Progenitor cell of endocrine pancreas (in vitro differentiated cells): Measurements from ENCODE around the gene SUPT5H. TPM values are rescaled to one million over a fixed set of nuclear protein-coding genes. Genes with fewer than 3 reads are reported as not detected.

Source experiments
- DNase-seq: peaks from one replicate; pipeline ENCODE4 v3.0.0; 2021; ENCODE audit warnings: low spot score; ENCODE audit not compliant: unreplicated experiment
- H3K27ac Mint-ChIP-seq: 2 replicates; pipeline ENCODE4 v1.8.0; 2021; ENCODE audit warnings: mild to moderate bottlenecking, moderate library complexity, mixed read lengths
- H3K27me3 Mint-ChIP-seq: 2 replicates; pipeline ENCODE4 v1.8.0; 2021; ENCODE audit warnings: mixed read lengths
- H3K36me3 Mint-ChIP-seq: 2 replicates; pipeline ENCODE4 v1.8.0; 2022; ENCODE audit warnings: mixed read lengths; ENCODE audit not compliant: insufficient read depth
- H3K4me1 Mint-ChIP-seq: 2 replicates; pipeline ENCODE4 v1.8.0; 2021; ENCODE audit warnings: low read depth, mixed read lengths
- H3K4me3 Mint-ChIP-seq: 2 replicates; pipeline ENCODE4 v1.8.0; 2021; ENCODE audit warnings: low read depth, mild to moderate bottlenecking, moderate library complexity, mixed read lengths
- H3K9me3 Mint-ChIP-seq: 2 replicates; pipeline ENCODE4 v1.8.0; 2021; ENCODE audit warnings: low read depth, mixed read lengths
- total RNA-seq: library from RNA; stranded (reverse); gene quantifications from 2 replicates; pipeline ENCODE4 v1.2.1, GENCODE V29; 2021
- TF ChIP-seq, protein P1 (sequence below): fragments of 200-600 bp; sonication (generic); IDR thresholded peaks from one replicate; pipeline ENCODE4 v1.5.0; 2021; ENCODE audit warnings: antibody characterized with exemption, mild to moderate bottlenecking; ENCODE audit not compliant: unreplicated experiment

The SUPT5H gene
- total RNA-seq, 1 donor from 2014 or later, result 171 TPM

- TF ChIP-seq, protein P1, sequence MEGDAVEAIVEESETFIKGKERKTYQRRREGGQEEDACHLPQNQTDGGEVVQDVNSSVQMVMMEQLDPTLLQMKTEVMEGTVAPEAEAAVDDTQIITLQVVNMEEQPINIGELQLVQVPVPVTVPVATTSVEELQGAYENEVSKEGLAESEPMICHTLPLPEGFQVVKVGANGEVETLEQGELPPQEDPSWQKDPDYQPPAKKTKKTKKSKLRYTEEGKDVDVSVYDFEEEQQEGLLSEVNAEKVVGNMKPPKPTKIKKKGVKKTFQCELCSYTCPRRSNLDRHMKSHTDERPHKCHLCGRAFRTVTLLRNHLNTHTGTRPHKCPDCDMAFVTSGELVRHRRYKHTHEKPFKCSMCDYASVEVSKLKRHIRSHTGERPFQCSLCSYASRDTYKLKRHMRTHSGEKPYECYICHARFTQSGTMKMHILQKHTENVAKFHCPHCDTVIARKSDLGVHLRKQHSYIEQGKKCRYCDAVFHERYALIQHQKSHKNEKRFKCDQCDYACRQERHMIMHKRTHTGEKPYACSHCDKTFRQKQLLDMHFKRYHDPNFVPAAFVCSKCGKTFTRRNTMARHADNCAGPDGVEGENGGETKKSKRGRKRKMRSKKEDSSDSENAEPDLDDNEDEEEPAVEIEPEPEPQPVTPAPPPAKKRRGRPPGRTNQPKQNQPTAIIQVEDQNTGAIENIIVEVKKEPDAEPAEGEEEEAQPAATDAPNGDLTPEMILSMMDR, result no peak
- peaks cover 28% of the 10 kb centered on the region for H3K36me3 Mint-ChIP-seq
- H3K27me3 Mint-ChIP-seq, result no peaks in the 10 kb centered on the region
- DNase-seq, result no peak
- no peaks in the 10 kb centered on the region for H3K4me1 Mint-ChIP-seq
- no peak overlapping the region for H3K27ac Mint-ChIP-seq
- no peaks in the 10 kb centered on the region for H3K9me3 Mint-ChIP-seq
- H3K4me3 Mint-ChIP-seq, result no peak overlapping the region
These were observed 24.2 kb downstream of the SUPT5H start for GRCh38 chr19:39469567-39469966.

GRCh38 chr19:39470724-39471339 is 25.4 kb downstream of the SUPT5H start:
- Mint-ChIP-seq H3K27ac (no peak overlapping the region), H3K36me3 (peaks cover 30% of the 10 kb centered on the region), H3K4me3 (no peak overlapping the region), H3K9me3 (no peaks in the 10 kb centered on the region), H3K4me1 (no peaks in the 10 kb centered on the region), H3K27me3 (no peaks in the 10 kb centered on the region)
- no peak for DNase-seq
- TF ChIP-seq, protein P1, result no peak

DNA sequence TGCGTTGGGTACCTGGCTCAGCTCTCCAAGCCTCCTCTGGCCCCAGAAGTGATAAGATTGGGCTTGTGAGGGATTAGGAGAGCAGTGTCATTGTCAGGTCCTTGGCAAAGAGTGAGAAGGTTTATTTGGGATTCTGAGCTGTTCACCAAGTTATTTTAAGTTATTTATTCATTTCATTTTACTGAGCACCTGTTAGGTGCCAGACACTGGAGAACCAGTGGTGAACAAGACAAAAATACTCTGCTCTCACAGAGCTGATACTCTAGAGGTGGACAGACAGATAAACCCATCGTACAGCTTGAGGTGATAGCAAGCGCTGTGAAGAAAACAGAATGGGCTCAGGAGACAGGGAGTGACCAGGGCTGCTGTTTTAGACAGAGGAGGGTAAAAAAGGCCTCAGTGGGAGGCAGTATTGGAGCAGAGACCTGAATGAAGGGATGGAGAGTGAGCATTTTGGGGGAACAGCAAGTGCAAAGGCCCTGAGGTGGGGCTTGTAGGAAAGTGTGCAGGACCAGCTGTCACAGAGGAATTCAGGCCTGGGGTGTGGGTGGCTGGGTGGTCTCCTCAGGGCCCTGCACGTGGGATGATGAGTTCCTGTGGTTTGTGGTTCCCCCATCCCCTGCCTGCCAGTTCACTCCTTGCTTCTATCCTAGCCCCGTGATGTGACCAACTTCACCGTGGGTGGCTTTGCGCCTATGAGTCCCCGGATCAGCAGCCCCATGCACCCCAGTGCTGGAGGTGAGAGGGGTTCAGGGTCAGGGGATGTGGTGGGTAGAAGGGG is 26.6 kb downstream of the SUPT5H start:
- peaks cover 30% of the 10 kb centered on the region for H3K36me3 Mint-ChIP-seq
- H3K27ac Mint-ChIP-seq, result no peak overlapping the region
- H3K4me1 Mint-ChIP-seq, result no peaks in the 10 kb centered on the region
- H3K9me3 Mint-ChIP-seq, result no peaks in the 10 kb centered on the region
- TF ChIP-seq, protein P1, result no peak
- no peak for DNase-seq
- H3K4me3 Mint-ChIP-seq, result no peak overlapping the region
- no peaks in the 10 kb centered on the region for H3K27me3 Mint-ChIP-seq

DNA sequence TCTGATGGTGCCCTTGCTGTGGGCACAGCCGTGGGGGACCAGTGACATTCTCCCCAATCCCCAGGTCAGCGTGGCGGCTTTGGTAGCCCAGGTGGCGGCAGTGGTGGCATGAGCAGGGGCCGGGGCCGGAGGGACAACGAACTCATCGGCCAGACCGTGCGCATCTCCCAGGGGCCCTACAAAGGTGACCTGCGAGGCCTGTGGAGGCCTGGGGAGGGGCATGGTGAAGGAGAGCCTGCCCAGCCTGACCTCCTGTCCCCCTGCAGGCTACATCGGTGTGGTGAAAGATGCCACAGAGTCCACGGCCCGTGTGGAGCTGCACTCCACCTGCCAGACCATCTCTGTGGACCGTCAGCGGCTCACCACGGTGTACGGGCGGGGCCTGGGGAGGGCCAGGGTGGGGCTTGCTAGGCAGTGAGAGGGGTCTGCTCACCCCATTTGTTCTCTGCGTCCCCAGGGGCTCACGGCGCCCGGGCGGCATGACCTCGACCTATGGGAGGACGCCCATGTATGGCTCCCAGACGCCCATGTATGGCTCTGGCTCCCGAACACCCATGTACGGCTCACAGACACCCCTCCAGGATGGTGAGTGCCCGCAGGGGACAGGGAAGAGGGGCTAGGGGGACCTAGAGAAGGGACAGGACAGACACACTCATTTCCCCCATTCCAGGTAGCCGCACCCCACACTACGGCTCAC is 27.5 kb downstream of the SUPT5H start:
- H3K9me3 Mint-ChIP-seq, result no peaks in the 10 kb centered on the region
- H3K36me3 Mint-ChIP-seq, result peaks cover 28% of the 10 kb centered on the region
- H3K27ac Mint-ChIP-seq, result no peak overlapping the region
- no peaks in the 10 kb centered on the region for H3K4me1 Mint-ChIP-seq
- TF ChIP-seq, protein P1, result no peak
- H3K4me3 Mint-ChIP-seq, result no peak overlapping the region
- no peak for DNase-seq
- H3K27me3 Mint-ChIP-seq, result no peaks in the 10 kb centered on the region

DNA sequence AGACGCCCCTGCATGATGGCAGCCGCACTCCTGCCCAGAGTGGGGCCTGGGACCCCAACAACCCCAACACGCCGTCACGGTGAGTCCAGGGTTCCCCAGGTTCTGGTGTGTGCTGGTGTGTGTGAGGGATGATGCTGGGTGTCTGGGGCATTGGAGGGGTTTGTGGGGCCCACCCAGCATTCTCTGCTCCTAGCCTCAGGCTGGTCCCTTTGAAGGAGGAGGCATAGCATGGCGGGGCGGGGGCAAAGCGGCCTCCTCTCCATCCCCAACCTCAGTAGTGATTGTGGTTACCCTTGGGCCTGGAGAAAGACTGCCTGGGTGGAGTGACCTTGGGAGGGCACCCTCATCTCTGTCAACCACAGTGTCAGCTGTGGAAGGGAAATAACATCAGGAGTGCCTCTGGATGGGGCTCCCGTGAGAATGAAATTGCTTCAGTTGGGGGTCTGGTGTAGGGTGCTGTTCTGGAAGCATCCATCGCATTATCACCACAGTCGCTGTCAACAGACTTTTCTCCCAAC is 28.1 kb downstream of the SUPT5H start:
- no peak for DNase-seq
- H3K27ac Mint-ChIP-seq, result no peak overlapping the region
- H3K9me3 Mint-ChIP-seq, result no peaks in the 10 kb centered on the region
- no peak overlapping the region for H3K4me3 Mint-ChIP-seq
- no peaks in the 10 kb centered on the region for H3K4me1 Mint-ChIP-seq
- H3K27me3 Mint-ChIP-seq, result no peaks in the 10 kb centered on the region
- peaks cover 25% of the 10 kb centered on the region for H3K36me3 Mint-ChIP-seq
- TF ChIP-seq, protein P1, result no peak
